IMR-90 (cell line): ENCODE results near the gene BLTP2. TPM values are rescaled to one million over a fixed set of nuclear protein-coding genes. Genes with fewer than 3 reads are reported as not detected.

Source experiments
- ATAC-seq: fragments of 200-7000 bp; cut with Tn5 transposase; 2 replicates; pipeline ENCODE4 v1.9.1; 2020; ENCODE audit warnings: low read depth, mild to moderate bottlenecking, moderate library complexity
- BruUV-seq: library from RNA; stranded (reverse); fragments of 400-500 nt; replicated peaks from 2 replicates; lab custom pipeline; 2021; lab: Mats Ljungman, UMichigan
- CTCF ChIA-PET: fragments of 300-600 bp; formaldehyde crosslinking; extraction: SDS; loops from one replicate; lab custom pipeline; 2021; ENCODE audit warnings: antibody characterized with exemption; lab: Yijun Ruan, JAX
- POLR2A ChIA-PET: fragments of 300-600 bp; sonication (Branson Sonifier 250); formaldehyde crosslinking; loops from one replicate; lab custom pipeline; 2022; ENCODE audit warnings: antibody characterized with exemption; ENCODE audit not compliant: unreplicated experiment; lab: Charles Lee
- DNase-seq: peaks from one replicate; pipeline ENCODE4 v3.0.0; 2013
- H2AFZ ChIP-seq: replicated peaks from 2 replicates; pipeline ENCODE3; 2013; ENCODE audit warnings: low read length, mild to moderate bottlenecking; ENCODE audit not compliant: poor library complexity
- H2AK5ac ChIP-seq: 2 replicates; pipeline ENCODE4 v1.6.1; 2013; ENCODE audit warnings: low read depth, low read length, inconsistent platforms
- H2AK9ac ChIP-seq: replicated peaks from 2 replicates; pipeline ENCODE3; 2013; ENCODE audit warnings: mild to moderate bottlenecking, low read depth, low read length, moderate library complexity; ENCODE audit not compliant: poor library complexity
- H2BK120ac ChIP-seq: 2 replicates; pipeline ENCODE4 v1.6.1; 2013; ENCODE audit warnings: low read depth, low read length, inconsistent platforms
- H2BK15ac ChIP-seq: 3 replicates; pipeline ENCODE4 v1.6.1; 2013; ENCODE audit warnings: low read depth, low read length, inconsistent platforms
- H2BK20ac ChIP-seq: 2 replicates; pipeline ENCODE4 v1.6.1; 2013; ENCODE audit warnings: low read depth, mild to moderate bottlenecking, inconsistent platforms, low read length, moderate library complexity
- H2BK5ac ChIP-seq: 2 replicates; pipeline ENCODE4 v1.6.1; 2013; ENCODE audit warnings: mild to moderate bottlenecking, low read depth, low read length, inconsistent platforms; ENCODE audit not compliant: poor library complexity, severe bottlenecking
- H3K14ac ChIP-seq: replicated peaks from 2 replicates; pipeline ENCODE4 v1.6.1; 2013; ENCODE audit warnings: low read depth, low read length, inconsistent platforms
- H3K18ac ChIP-seq: 2 replicates; pipeline ENCODE4 v1.6.1; 2013; ENCODE audit warnings: low read depth, low read length, control low read depth
- H3K23ac ChIP-seq: 2 replicates; pipeline ENCODE4 v1.6.1; 2013; ENCODE audit warnings: low read depth, low read length, inconsistent platforms
- H3K27ac ChIP-seq: 2 replicates; pipeline ENCODE4 v1.5.1; 2013; ENCODE audit warnings: mild to moderate bottlenecking, control low read depth, low read length; ENCODE audit not compliant: insufficient read depth
- H3K27me3 ChIP-seq: 2 replicates; pipeline ENCODE4 v1.6.1; 2013; ENCODE audit warnings: low read length; ENCODE audit not compliant: control insufficient read depth, insufficient read depth
- H3K36me3 ChIP-seq: 2 replicates; pipeline ENCODE4 v1.6.1; 2013; ENCODE audit warnings: low read length, mixed read lengths; ENCODE audit not compliant: control insufficient read depth, insufficient read depth
- H3K4ac ChIP-seq: 2 replicates; pipeline ENCODE4 v1.6.1; 2013; ENCODE audit warnings: low read depth, low read length, inconsistent platforms
- H3K4me1 ChIP-seq: 2 replicates; pipeline ENCODE4 v1.6.1; 2013; ENCODE audit warnings: low read length, mixed read lengths; ENCODE audit not compliant: control insufficient read depth, insufficient read depth
- H3K4me2 ChIP-seq: 2 replicates; pipeline ENCODE4 v1.6.1; 2013; ENCODE audit warnings: low read depth, mild to moderate bottlenecking, control low read depth, low read length, moderate library complexity
- H3K4me3 ChIP-seq: 2 replicates; pipeline ENCODE4 v1.5.1; 2013; ENCODE audit warnings: low read depth, mild to moderate bottlenecking, control low read depth, low read length, moderate library complexity; ENCODE audit not compliant: insufficient read depth
- H3K56ac ChIP-seq: 2 replicates; pipeline ENCODE4 v1.6.1; 2013; ENCODE audit warnings: low read length, inconsistent platforms; ENCODE audit not compliant: insufficient read depth; ENCODE audit errors: extremely low read depth
- H3K79me1 ChIP-seq, 2 experiments: 2 replicates each; pipeline ENCODE4 v1.6.1; 2013; ENCODE audit warnings: low read length in 2 of 2, inconsistent platforms in 1 of 2, low read depth in 1 of 2
- H3K9ac ChIP-seq: 2 replicates; pipeline ENCODE4 v1.6.1; 2013; ENCODE audit warnings: low read depth, low read length, control low read depth
- H3K9me1 ChIP-seq: 2 replicates; pipeline ENCODE4 v1.6.1; 2013; ENCODE audit warnings: low read length, inconsistent platforms; ENCODE audit not compliant: insufficient read depth
- H3K9me3 ChIP-seq: 2 replicates; pipeline ENCODE4 v1.6.1; 2013; ENCODE audit warnings: low read length; ENCODE audit not compliant: control insufficient read depth, insufficient read depth
- H4K20me1 ChIP-seq: 2 replicates; pipeline ENCODE4 v1.6.1; 2013; ENCODE audit warnings: low read length, inconsistent platforms; ENCODE audit not compliant: insufficient read depth
- H4K5ac ChIP-seq: 2 replicates; pipeline ENCODE4 v1.6.1; 2013; ENCODE audit warnings: mild to moderate bottlenecking, low read depth, low read length, control low read depth
- H4K8ac ChIP-seq, 2 experiments: 2 replicates each; pipeline ENCODE4 v1.6.1; 2013; ENCODE audit warnings: low read depth in 2 of 2, low read length in 2 of 2, control low read depth in 1 of 2, inconsistent platforms in 1 of 2
- H4K91ac ChIP-seq: 2 replicates; pipeline ENCODE4 v1.6.1; 2013; ENCODE audit warnings: low read depth, low read length, inconsistent platforms; ENCODE audit not compliant: insufficient read depth
- CEBPB ChIP-seq: IDR thresholded peaks from 2 replicates; pipeline ENCODE4 v1.6.1; 2012; ENCODE audit warnings: low read depth, low read length, improper control_type of control experiment
- MAZ ChIP-seq: IDR thresholded peaks from 2 replicates; pipeline ENCODE4 v1.6.1; 2012; ENCODE audit warnings: low read depth, mild to moderate bottlenecking, low read length, improper control_type of control experiment, moderate library complexity, borderline replicate concordance
- RAD21 ChIP-seq: IDR thresholded peaks from 2 replicates; pipeline ENCODE4 v1.6.1; 2012; ENCODE audit warnings: low read length, improper control_type of control experiment
- WGBS, 2 experiments: methylation state at CpG; one replicate each; pipeline versions ENCODE4 v1.1.5 to v1.1.7; 2013; ENCODE audit warnings: missing lambda C conversion rate in 2 of 2; ENCODE audit not compliant: insufficient read length in 1 of 2; ENCODE audit errors: extremely low coverage in 2 of 2; 5-methylcytosine and 5-hydroxymethylcytosine counted together
- dilution Hi-C: fragments of 300-500 bp; cut with HindIII; formaldehyde crosslinking; loops from one replicate; pipeline ENCODE4 v1.14.3; 2018; ENCODE audit warnings: low sequenced_read_pairs; ENCODE audit not compliant: unreplicated experiment
- in situ Hi-C: fragments of 300-500 bp; cut with MboI; formaldehyde crosslinking; loops from 3 replicates; pipeline ENCODE4 v1.14.3; 2019; ENCODE audit warnings: low sequenced_read_pairs, inconsistent platforms, mixed read lengths
- intact Hi-C: fragments of 100-400 bp; cut with micrococcal nuclease; formaldehyde crosslinking; loops from 2 replicates; pipeline ENCODE4 v1.10.0; 2022
- polyA plus RNA-seq, 3 experiments: library from polyadenylated mRNA; depleted of rRNA; stranded (reverse); fragments of >200 nt; gene quantifications; 2 replicates each; pipeline ENCODE4 v1.2.3, GENCODE V29; 2012; ENCODE audit warnings: low replicate concordance in 1 of 3
- total RNA-seq: library from RNA; depleted of rRNA; stranded (reverse); fragments of >200 nt; gene quantifications from 2 replicates; pipeline ENCODE4 v1.2.3, GENCODE V29; 2012

Gene BLTP2
- total and polyA plus RNA-seq, 2 of the 4 experiments (the other 2 are of a cell fraction), result 42.3 to 174 TPM

- DNase-seq, result no peak
- Histone ChIP-seq H2AFZ (no peak overlapping the region), H3K27me3 (no peaks in the 10 kb centered on the region), H2BK5ac (no peak overlapping the region), H3K23ac (no peak overlapping the region), H4K5ac (no peak overlapping the region), H2BK15ac (no peak overlapping the region), H3K4me1 (no peaks in the 10 kb centered on the region), H3K9me3 (no peaks in the 10 kb centered on the region), H3K36me3 (peaks cover 76% of the 10 kb centered on the region), H3K79me1 (peaks cover 9 to 27% of the 10 kb centered on the region in 2 experiments), H4K20me1 (peaks cover 3% of the 10 kb centered on the region), H3K18ac (no peak overlapping the region), H4K91ac (no peak overlapping the region), H3K9me1 (peaks cover 3% of the 10 kb centered on the region; the same call in 1 of the 2 replicates), H2BK20ac (no peak overlapping the region), H2AK5ac (no peak overlapping the region), H3K56ac (no peak overlapping the region), H2AK9ac (no peak overlapping the region), H3K4ac (no peak overlapping the region), H3K27ac (no peak overlapping the region), H2BK120ac (no peak overlapping the region), H4K8ac (no peak overlapping the region), H3K4me3 (no peak overlapping the region), H3K14ac (no peak overlapping the region), H3K9ac (no peak overlapping the region), H3K4me2 (no peak overlapping the region)
- WGBS, 2 experiments, result no CpG with 5 or more reads among the region's 7 CpGs
- dilution Hi-C loops (no loop called here), intact Hi-C loops (no loop called here), in situ Hi-C loops (no loop called here)
- no peak for ATAC-seq
- TF ChIP-seq CEBPB (no peak), RAD21 (no peak), MAZ (no peak)
- POLR2A ChIA-PET, result no interaction called here
- CTCF ChIA-PET, result interaction anchor here (0.6 to 1.5 kb wide), 2 partner anchors 8 to 29 kb away, joined by 3 to 4 read pairs; no protein-coding TSS in a partner anchor
- no TSS peak for BruUV-seq
Observed at GRCh38 chr17:28675980-28676379, 31.0 kb upstream of the BLTP2 start.
